Common myeloid progenitor, CD34-positive (primary cell): Measurements from ENCODE around the gene FGFR1OP2.
A peak's percentile ranks its signal among the peaks of the same experiment; 100 is the strongest.

Experiments
- CTCF ChIA-PET: fragments of 350-600 bp; sonication (Branson Sonifier 250); formaldehyde crosslinking; loops from one replicate; lab custom pipeline; 2021; ENCODE audit warnings: antibody characterized with exemption; lab: Charles Lee
- POLR2A ChIA-PET: fragments of 350-600 bp; sonication (Branson Sonifier 250); formaldehyde crosslinking; loops from one replicate; lab custom pipeline; 2021; ENCODE audit warnings: antibody characterized with exemption; lab: Charles Lee
- DNase-seq, 3 donors: peaks; one replicate each; pipeline versions ENCODE4 v3.0.0 to v3.0.0-alpha.2; 2013
- H3K27ac ChIP-seq, 2 experiments: 1 replicate in 1 of 2; 2 replicates in 1 of 2; pipeline ENCODE4 v1.7.0; 2013; ENCODE audit warnings: inconsistent platforms in 2 of 2, low read length in 2 of 2, mild to moderate bottlenecking in 2 of 2, low read depth in 1 of 2, moderate library complexity in 1 of 2; ENCODE audit not compliant: severe bottlenecking in 2 of 2, insufficient read depth in 1 of 2, poor library complexity in 1 of 2
- H3K27me3 ChIP-seq, 5 experiments: replicated peaks in 2 of 5; 1 replicate in 3 of 5; 2 replicates in 2 of 5; pipeline versions ENCODE4 v1.6.1 to v1.7.0; 2013; ENCODE audit warnings: low read length in 4 of 5, mild to moderate bottlenecking in 2 of 5, moderate library complexity in 2 of 5, inconsistent platforms in 1 of 5; ENCODE audit not compliant: insufficient read depth in 5 of 5, control insufficient read depth in 4 of 5
- H3K36me3 ChIP-seq, 4 experiments: 1 replicate in 2 of 4; 2 replicates in 2 of 4; pipeline versions ENCODE4 v1.6.1 to v1.7.0; 2013; ENCODE audit warnings: low read length in 3 of 4, control low read depth in 1 of 4, mild to moderate bottlenecking in 1 of 4; ENCODE audit not compliant: control insufficient read depth in 4 of 4, insufficient read depth in 4 of 4
- H3K4me1 ChIP-seq, 4 experiments: 1 replicate in 3 of 4; 2 replicates in 1 of 4; pipeline versions ENCODE4 v1.6.1 to v1.7.1; 2013; ENCODE audit warnings: low read length in 3 of 4, mild to moderate bottlenecking in 3 of 4, control low read depth in 1 of 4, inconsistent platforms in 1 of 4, moderate library complexity in 1 of 4; ENCODE audit not compliant: control insufficient read depth in 4 of 4, insufficient read depth in 4 of 4; ENCODE audit errors: control extremely low read depth in 1 of 4
- H3K4me3 ChIP-seq, 7 experiments: 1 replicate in 4 of 7; 2 replicates in 3 of 7; pipeline versions ENCODE4 v1.5.1 to v1.7.0; 2013; ENCODE audit warnings: mild to moderate bottlenecking in 7 of 7, low read length in 6 of 7, moderate library complexity in 6 of 7, inconsistent platforms in 2 of 7, low read depth in 2 of 7, control low read depth in 1 of 7; ENCODE audit not compliant: insufficient read depth in 4 of 7, control insufficient read depth in 1 of 7; ENCODE audit errors: extremely low read depth in 1 of 7
- H3K9me3 ChIP-seq, 5 experiments: 1 replicate in 4 of 5; 2 replicates in 1 of 5; pipeline versions ENCODE4 v1.6.1 to v1.7.1; 2013; ENCODE audit warnings: low read length in 4 of 5, mild to moderate bottlenecking in 2 of 5, inconsistent platforms in 1 of 5, low read depth in 1 of 5, moderate library complexity in 1 of 5; ENCODE audit not compliant: control insufficient read depth in 4 of 5, insufficient read depth in 2 of 5; ENCODE audit errors: control extremely low read depth in 1 of 5
- WGBS: methylation state at CpG from one replicate; pipeline ENCODE4 v1.1.5; 2013; ENCODE audit not compliant: insufficient coverage; 5-methylcytosine and 5-hydroxymethylcytosine counted together

Gene FGFR1OP2

DNA sequence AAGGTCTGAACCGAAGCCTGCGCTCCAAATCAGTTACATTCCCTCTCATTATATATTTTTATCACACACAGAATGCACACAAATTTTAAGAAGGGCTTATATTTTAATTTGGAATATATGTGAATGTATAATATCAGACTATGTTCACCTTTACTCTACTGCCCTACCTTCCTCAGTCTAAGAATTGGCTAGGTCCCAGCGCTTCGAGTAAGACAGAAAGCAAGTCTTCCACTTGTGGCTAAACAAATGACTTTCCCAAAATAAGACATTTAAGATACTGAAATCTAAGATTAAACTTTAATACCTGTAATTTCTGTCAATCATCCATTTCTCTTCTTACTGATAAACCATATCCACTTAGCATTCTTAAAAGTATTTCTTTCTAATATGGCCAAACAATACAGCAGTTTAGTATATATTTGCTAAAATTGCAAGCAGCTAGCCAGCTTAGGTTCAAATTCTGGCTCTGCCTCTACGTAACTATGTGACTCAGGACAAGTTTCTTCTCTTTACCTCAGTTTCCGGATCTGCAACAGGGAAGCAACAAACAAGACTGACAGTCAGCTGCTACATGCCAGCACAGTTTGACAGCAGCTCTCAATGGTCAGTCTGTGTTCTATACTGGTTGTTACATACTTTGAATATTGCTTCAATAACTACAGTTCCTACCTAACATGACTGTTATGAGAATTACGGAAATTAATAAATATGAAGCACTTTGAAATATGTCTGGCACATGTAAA is 2.5 kb upstream of the FGFR1OP2 start:
- H3K27ac ChIP-seq = peak overlapping the region; percentile 96 to 98
- WGBS = 25% methylated on average over 4 of the region's 7 CpGs
- H3K4me3 ChIP-seq = peak overlapping the region in 6 of 7 experiments; percentile 96 to 99 (median 98)
- ChIA-PET CTCF (interaction anchor here (0.9 to 1.6 kb wide), 6 partner anchors 9 to 79 kb away, joined by 3 to 7 read pairs (median 4); no protein-coding TSS in a partner anchor), POLR2A (interaction anchor here (1.2 kb wide), 1 partner anchor 10 kb away, joined by 3 read pairs; no protein-coding TSS in a partner anchor)
- H3K36me3 ChIP-seq = peaks cover 4 to 24% (median 9%) of the 10 kb centered on the region in 4 experiments
- peaks cover 17 to 44% (median 34%) of the 10 kb centered on the region in 4 experiments for H3K4me1 ChIP-seq
- no peak for DNase-seq
- H3K9me3 ChIP-seq = no peaks in the 10 kb centered on the region
- H3K27me3 ChIP-seq = no peaks in the 10 kb centered on the region

DNA sequence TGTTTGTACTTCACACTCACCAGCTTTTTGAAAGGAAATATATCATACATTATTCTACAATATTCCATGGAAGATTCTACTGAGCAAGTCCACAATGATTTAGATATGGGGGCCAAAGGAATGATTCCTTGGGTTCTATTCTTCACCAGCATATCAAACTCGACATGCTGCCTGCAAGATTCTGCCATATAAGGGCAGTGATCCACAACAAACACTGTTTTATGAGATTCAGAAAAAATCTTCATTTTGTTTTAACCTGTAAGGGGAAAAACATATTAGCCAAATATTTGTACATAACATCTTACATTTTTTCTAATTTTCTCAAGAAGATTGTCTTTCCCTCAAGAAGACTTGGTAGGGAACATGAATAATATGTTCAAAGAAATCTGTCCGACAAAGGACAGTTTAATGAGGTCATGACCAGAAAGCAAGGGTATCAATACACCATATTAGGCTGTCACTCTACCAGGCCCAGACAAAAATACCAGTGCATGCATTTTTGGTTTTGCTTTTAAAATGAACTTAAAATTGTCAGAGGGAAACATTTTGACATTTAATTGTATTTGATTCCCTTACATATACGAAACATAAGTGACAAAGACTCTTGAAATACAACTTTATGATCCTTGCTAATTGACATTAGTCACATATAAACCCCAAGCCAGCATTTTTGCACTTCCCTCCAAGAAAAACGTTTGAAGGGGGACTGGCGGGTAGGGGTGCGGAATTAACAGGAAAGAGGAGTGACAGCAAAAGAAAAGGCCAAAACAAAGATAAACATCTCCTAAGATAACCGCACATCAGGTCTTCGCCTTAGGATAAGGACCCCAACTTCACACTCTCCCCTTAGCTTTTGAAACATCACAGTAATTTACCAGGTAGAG is 1.5 kb upstream of the FGFR1OP2 start:
- peak in 1 of 3 donors; percentile 30 for DNase-seq
- H3K4me3 ChIP-seq = peak overlapping the region in 6 of 7 experiments; percentile 96 to 99 (median 98)
- ChIA-PET CTCF (interaction anchor here (1.2 to 1.6 kb wide), 3 partner anchors 10 to 28 kb away, joined by 3 to 7 read pairs (median 4); no protein-coding TSS in a partner anchor), POLR2A (interaction anchor here (0.9 to 1.5 kb wide), 2 partner anchors 16 to 103 kb away, joined by 3 to 4 read pairs; no protein-coding TSS in a partner anchor)
- peaks cover 4 to 23% (median 7%) of the 10 kb centered on the region in 4 experiments for H3K36me3 ChIP-seq
- no peaks in the 10 kb centered on the region for H3K9me3 ChIP-seq
- H3K4me1 ChIP-seq = peaks cover 17 to 53% (median 41%) of the 10 kb centered on the region in 4 experiments
- WGBS = 7% methylated on average over 3 of the region's 8 CpGs
- H3K27ac ChIP-seq = peak overlapping the region; percentile 96 to 98
- no peaks in the 10 kb centered on the region for H3K27me3 ChIP-seq

DNA sequence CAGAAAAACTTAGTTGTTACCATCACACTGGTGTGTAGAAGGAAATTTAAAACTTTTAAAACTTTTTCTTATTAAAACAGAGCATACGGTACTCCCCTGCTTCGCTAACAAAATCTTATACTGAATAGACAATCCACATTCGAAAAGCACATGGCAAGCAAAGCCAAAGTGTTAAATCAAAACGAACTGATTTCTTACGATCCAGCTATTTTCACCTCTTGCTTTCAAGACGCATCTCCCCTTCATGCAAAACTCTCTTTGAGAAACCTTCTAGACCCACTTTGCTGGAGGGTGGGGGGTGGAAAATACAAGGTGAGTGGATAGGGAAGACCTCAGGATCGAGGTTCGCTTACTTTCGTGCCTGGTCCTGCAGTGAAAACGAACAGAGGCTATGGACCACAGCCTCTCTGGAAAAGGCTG is 817 bp upstream of the FGFR1OP2 start:
- 2% methylated on average over 7 of the region's 10 CpGs for WGBS
- CTCF ChIA-PET = no interaction called here
- H3K4me1 ChIP-seq = peaks cover 17 to 60% (median 45%) of the 10 kb centered on the region in 4 experiments
- H3K9me3 ChIP-seq = no peaks in the 10 kb centered on the region
- H3K27ac ChIP-seq = peak overlapping the region; percentile 96 to 98
- no peaks in the 10 kb centered on the region for H3K27me3 ChIP-seq
- POLR2A ChIA-PET = interaction anchor here (0.9 to 1.5 kb wide), 2 partner anchors 17 to 104 kb away, joined by 3 to 4 read pairs; no protein-coding TSS in a partner anchor
- peaks cover 4 to 17% (median 5%) of the 10 kb centered on the region in 4 experiments for H3K36me3 ChIP-seq
- no peak for DNase-seq
- H3K4me3 ChIP-seq = peak overlapping the region; percentile 96 to 99 (median 99)

DNA sequence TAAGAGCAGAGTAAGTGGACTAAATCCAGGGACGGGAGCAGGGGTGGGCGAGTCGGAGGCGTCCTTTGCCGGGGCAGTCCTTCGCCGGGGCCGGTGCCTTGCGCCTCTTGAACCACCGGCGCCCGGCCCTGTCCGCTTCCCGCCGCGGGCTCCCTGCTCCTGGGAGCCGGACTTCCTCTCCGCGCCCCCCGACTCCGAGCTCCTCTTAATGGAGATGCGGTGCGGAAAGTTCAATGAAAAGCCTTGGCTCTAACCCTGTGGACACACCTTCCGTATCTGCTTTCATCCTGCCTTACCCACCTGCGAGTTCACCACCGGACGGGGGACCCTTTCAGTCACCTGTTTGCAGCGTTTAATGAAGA is 412 bp downstream of the FGFR1OP2 start:
- peak in 1 of 3 donors; percentile 11 for DNase-seq
- ChIA-PET POLR2A (no interaction called here), CTCF (interaction anchor here (1.2 kb wide), 1 partner anchor 73 kb away, joined by 4 read pairs; no protein-coding TSS in a partner anchor)
- no peaks in the 10 kb centered on the region for H3K27me3 ChIP-seq
- H3K36me3 ChIP-seq = peaks cover 1 to 6% (median 2%) of the 10 kb centered on the region in 4 experiments
- WGBS = 0% methylated on average over 21 of the region's 28 CpGs
- peak overlapping the region; percentile 96 to 98 for H3K27ac ChIP-seq
- H3K4me1 ChIP-seq = peaks cover 25 to 67% (median 51%) of the 10 kb centered on the region in 4 experiments
- peak overlapping the region; percentile 96 to 99 (median 99) for H3K4me3 ChIP-seq
- H3K9me3 ChIP-seq = no peaks in the 10 kb centered on the region

DNA sequence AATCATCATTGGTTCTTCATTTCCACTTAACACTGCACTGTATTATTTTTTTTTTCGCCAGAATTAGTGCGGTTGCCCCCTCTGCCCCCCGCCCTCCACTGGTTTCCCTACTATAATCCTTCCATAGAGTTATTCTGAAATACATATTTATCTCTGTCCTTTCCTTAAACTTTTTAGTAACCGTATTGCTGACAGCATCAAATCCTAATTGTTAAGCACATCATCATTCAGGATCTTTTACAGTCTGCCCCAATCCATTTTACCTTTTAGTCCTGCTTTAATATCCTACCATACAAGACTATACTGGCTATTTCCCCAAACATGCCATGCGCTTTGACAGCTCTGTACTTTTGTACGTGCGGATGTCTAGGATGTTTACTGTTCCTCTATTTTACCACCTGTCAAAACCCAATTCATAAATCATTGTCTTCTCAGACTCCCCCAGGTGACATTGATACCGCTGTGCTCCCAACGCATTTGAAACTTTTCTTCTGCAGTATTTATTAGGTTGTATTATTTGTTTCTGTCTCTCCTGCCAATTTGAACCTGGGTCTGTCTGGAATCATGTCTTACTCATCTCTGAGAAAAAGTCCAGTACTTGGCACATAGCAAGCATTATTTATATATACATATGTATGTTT is 1.0 kb downstream of the FGFR1OP2 start:
- ChIA-PET POLR2A (no interaction called here), CTCF (interaction anchor here (1.2 kb wide), 1 partner anchor 72 kb away, joined by 4 read pairs; no protein-coding TSS in a partner anchor)
- H3K9me3 ChIP-seq = no peaks in the 10 kb centered on the region
- peaks cover 0 to 3% (median 0%) of the 10 kb centered on the region in 4 experiments for H3K36me3 ChIP-seq
- H3K27ac ChIP-seq = peak overlapping the region; percentile 96 to 98
- H3K4me3 ChIP-seq = peak overlapping the region; percentile 96 to 99 (median 99)
- peaks cover 25 to 68% (median 50%) of the 10 kb centered on the region in 4 experiments for H3K4me1 ChIP-seq
- peak in 2 of 3 donors; percentile 51 to 64 for DNase-seq
- H3K27me3 ChIP-seq = no peaks in the 10 kb centered on the region
- 0% methylated on average over 7 of the region's 9 CpGs for WGBS

DNA sequence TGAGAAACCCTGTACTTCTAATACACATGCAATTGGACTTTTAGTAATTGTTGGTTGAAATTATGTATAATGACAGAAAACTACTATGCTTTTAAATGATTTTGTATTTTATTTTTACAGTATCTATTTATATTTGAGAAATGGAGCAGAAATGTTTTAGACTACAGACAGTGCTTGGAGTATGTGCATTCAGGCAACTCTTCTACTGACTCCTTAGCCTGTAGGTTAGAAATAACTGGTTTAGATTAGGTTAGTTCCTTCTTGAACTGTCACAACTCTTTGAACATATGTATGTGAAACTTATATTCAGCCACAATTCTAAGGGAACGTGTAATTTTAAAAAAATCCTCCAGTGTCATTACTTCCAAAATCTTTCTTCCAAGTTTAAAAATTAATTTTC is 1.7 kb downstream of the FGFR1OP2 start:
- H3K27ac ChIP-seq = peak overlapping the region; percentile 96 to 98

More for the DNA sequence above, 1.7 kb downstream of the FGFR1OP2 start:
- DNase-seq = peak in 1 of 3 donors; percentile 21
- Histone ChIP-seq H3K4me3 (peak overlapping the region in 6 of 7 experiments; percentile 96 to 99 (median 98)), H3K4me1 (peaks cover 25 to 63% (median 50%) of the 10 kb centered on the region in 4 experiments), H3K36me3 (peaks cover 0 to 2% (median 0%) of the 10 kb centered on the region in 4 experiments), H3K27me3 (no peaks in the 10 kb centered on the region), H3K9me3 (peaks cover 0 to 2% (median 0%) of the 10 kb centered on the region in 5 experiments)
- POLR2A ChIA-PET = no interaction called here
- no CpG with 5 or more reads among the region's 1 CpG for WGBS
- CTCF ChIA-PET = no interaction called here
